Central memory CD8-positive, alpha-beta T cell (primary cell): ENCODE results near the gene ZBTB39.
A peak's percentile ranks its signal among the peaks of the same experiment; 100 is the strongest.

ENCODE experiments used
- ATAC-seq: fragments of 150-1000 bp; cut with Tn5 transposase; replicated peaks from 2 replicates; pipeline ENCODE4 v1.10.0; 2022; ENCODE audit warnings: mild to moderate bottlenecking, moderate FRiP score, moderate number of reproducible peaks; ENCODE audit not compliant: poor library complexity, severe bottlenecking; ENCODE audit errors: extremely low read depth
- DNase-seq, 2 donors: peaks; one replicate each; pipeline ENCODE4 v3.0.0; 2021; ENCODE audit warnings: low spot score in 2 of 2
- H3K27ac Mint-ChIP-seq: one replicate; pipeline ENCODE4 v1.8.0; 2022; ENCODE audit warnings: low read depth, mild to moderate bottlenecking, moderate library complexity, mixed read lengths
- H3K27me3 Mint-ChIP-seq: one replicate; pipeline ENCODE4 v1.8.0; 2022; ENCODE audit warnings: mixed read lengths
- H3K36me3 Mint-ChIP-seq: one replicate; pipeline ENCODE4 v1.8.0; 2022; ENCODE audit warnings: mild to moderate bottlenecking, moderate library complexity, mixed read lengths; ENCODE audit not compliant: insufficient read depth
- H3K4me1 Mint-ChIP-seq: one replicate; pipeline ENCODE4 v1.8.0; 2022; ENCODE audit warnings: mixed read lengths
- H3K4me3 Mint-ChIP-seq: one replicate; pipeline ENCODE4 v1.8.0; 2022; ENCODE audit warnings: mild to moderate bottlenecking, moderate library complexity, mixed read lengths
- H3K9me3 Mint-ChIP-seq: one replicate; pipeline ENCODE4 v1.8.0; 2022; ENCODE audit warnings: mixed read lengths

The ZBTB39 gene

GRCh38 chr12:57004651-57005050 is 1.7 kb downstream of the ZBTB39 start:
- H3K36me3 Mint-ChIP-seq, result peaks cover 19% of the 10 kb centered on the region
- H3K4me1 Mint-ChIP-seq, result peaks cover 50% of the 10 kb centered on the region
- ATAC-seq, result no peak
- DNase-seq, result no peak
- no peak overlapping the region for H3K4me3 Mint-ChIP-seq
- H3K27me3 Mint-ChIP-seq, result no peaks in the 10 kb centered on the region
- H3K9me3 Mint-ChIP-seq, result no peaks in the 10 kb centered on the region
- H3K27ac Mint-ChIP-seq, result no peak overlapping the region

GRCh38 chr12:57003395-57003794 is 3.0 kb downstream of the ZBTB39 start:
- Mint-ChIP-seq H3K9me3 (no peaks in the 10 kb centered on the region), H3K36me3 (peaks cover 19% of the 10 kb centered on the region), H3K4me3 (no peak overlapping the region), H3K4me1 (peaks cover 63% of the 10 kb centered on the region), H3K27me3 (no peaks in the 10 kb centered on the region), H3K27ac (no peak overlapping the region)
- no peak for ATAC-seq
- DNase-seq, result no peak

GRCh38 chr12:57001448-57001906 is 4.9 kb downstream of the ZBTB39 start:
- ATAC-seq, result no peak
- DNase-seq, result peak; percentile 47 to 61
- Mint-ChIP-seq H3K27me3 (no peaks in the 10 kb centered on the region), H3K4me3 (no peak overlapping the region), H3K36me3 (peaks cover 19% of the 10 kb centered on the region), H3K4me1 (peaks cover 58% of the 10 kb centered on the region), H3K27ac (no peak overlapping the region), H3K9me3 (no peaks in the 10 kb centered on the region)

- Mint-ChIP-seq H3K27ac (peak overlapping the region; percentile 6), H3K27me3 (no peaks in the 10 kb centered on the region), H3K4me1 (peaks cover 60% of the 10 kb centered on the region), H3K9me3 (no peaks in the 10 kb centered on the region), H3K4me3 (no peak overlapping the region), H3K36me3 (peaks cover 21% of the 10 kb centered on the region)
- ATAC-seq (no peak), DNase-seq (no peak)
Observed at GRCh38 chr12:57000393-57000792, 6.0 kb downstream of the ZBTB39 start.

GRCh38 chr12:56999456-56999855 is 6.9 kb downstream of the ZBTB39 start:
- DNase-seq (no peak), ATAC-seq (no peak)
- H3K4me1 Mint-ChIP-seq, result peaks cover 52% of the 10 kb centered on the region
- peaks cover 23% of the 10 kb centered on the region for H3K36me3 Mint-ChIP-seq
- no peaks in the 10 kb centered on the region for H3K27me3 Mint-ChIP-seq
- H3K4me3 Mint-ChIP-seq, result no peak overlapping the region
- no peaks in the 10 kb centered on the region for H3K9me3 Mint-ChIP-seq
- no peak overlapping the region for H3K27ac Mint-ChIP-seq

GRCh38 chr12:56998981-56999380 is 7.4 kb downstream of the ZBTB39 start:
- no peaks in the 10 kb centered on the region for H3K9me3 Mint-ChIP-seq
- DNase-seq (no peak), ATAC-seq (no peak)
- H3K27ac Mint-ChIP-seq, result no peak overlapping the region
- peaks cover 19% of the 10 kb centered on the region for H3K36me3 Mint-ChIP-seq
- peaks cover 47% of the 10 kb centered on the region for H3K4me1 Mint-ChIP-seq
- no peaks in the 10 kb centered on the region for H3K27me3 Mint-ChIP-seq
- H3K4me3 Mint-ChIP-seq, result no peak overlapping the region

- Mint-ChIP-seq H3K9me3 (no peaks in the 10 kb centered on the region), H3K4me1 (peaks cover 43% of the 10 kb centered on the region), H3K27me3 (no peaks in the 10 kb centered on the region), H3K27ac (no peak overlapping the region), H3K4me3 (no peak overlapping the region), H3K36me3 (peaks cover 16% of the 10 kb centered on the region)
- DNase-seq (no peak), ATAC-seq (no peak)
Observed at GRCh38 chr12:56998316-56998715, 8.0 kb downstream of the ZBTB39 start.

- Mint-ChIP-seq H3K36me3 (peaks cover 7% of the 10 kb centered on the region), H3K27me3 (no peaks in the 10 kb centered on the region), H3K4me1 (peaks cover 43% of the 10 kb centered on the region), H3K27ac (peak overlapping the region; percentile 6), H3K4me3 (no peak overlapping the region), H3K9me3 (no peaks in the 10 kb centered on the region)
- no peak for ATAC-seq
- no peak for DNase-seq
Observed at GRCh38 chr12:56996793-56997545, 9.4 kb downstream of the ZBTB39 start.

GRCh38 chr12:56995930-56996496 is 10.3 kb downstream of the ZBTB39 start:
- peak in 1 of 2 donors; percentile 11 for DNase-seq
- Mint-ChIP-seq H3K27ac (peak overlapping the region; percentile 6), H3K36me3 (peaks cover 4% of the 10 kb centered on the region), H3K4me1 (peaks cover 34% of the 10 kb centered on the region), H3K9me3 (no peaks in the 10 kb centered on the region), H3K27me3 (no peaks in the 10 kb centered on the region), H3K4me3 (no peak overlapping the region)
- ATAC-seq, result no peak

GRCh38 chr12:56995201-56995929 is 11.0 kb downstream of the ZBTB39 start:
- Mint-ChIP-seq H3K27ac (no peak overlapping the region), H3K9me3 (no peaks in the 10 kb centered on the region), H3K27me3 (no peaks in the 10 kb centered on the region), H3K4me3 (no peak overlapping the region), H3K36me3 (peaks cover 4% of the 10 kb centered on the region), H3K4me1 (peaks cover 31% of the 10 kb centered on the region)
- DNase-seq, result peak in 1 of 2 donors; percentile 10
- no peak for ATAC-seq

GRCh38 chr12:56994231-56994746 is 12.1 kb downstream of the ZBTB39 start:
- no peaks in the 10 kb centered on the region for H3K27me3 Mint-ChIP-seq
- ATAC-seq (no peak), DNase-seq (peak in 1 of 2 donors; percentile 2)
- H3K36me3 Mint-ChIP-seq, result peaks cover 4% of the 10 kb centered on the region
- no peak overlapping the region for H3K4me3 Mint-ChIP-seq
- no peaks in the 10 kb centered on the region for H3K9me3 Mint-ChIP-seq
- H3K27ac Mint-ChIP-seq, result no peak overlapping the region
- peaks cover 21% of the 10 kb centered on the region for H3K4me1 Mint-ChIP-seq

GRCh38 chr12:56993346-56993745 is 13.0 kb downstream of the ZBTB39 start:
- ATAC-seq (no peak), DNase-seq (peak in 1 of 2 donors; percentile 6)
- Mint-ChIP-seq H3K4me3 (no peak overlapping the region), H3K27me3 (no peaks in the 10 kb centered on the region), H3K36me3 (peaks cover 4% of the 10 kb centered on the region), H3K9me3 (no peaks in the 10 kb centered on the region), H3K27ac (no peak overlapping the region), H3K4me1 (peaks cover 12% of the 10 kb centered on the region)
